HT1080 (cell line): ENCODE measurements around the gene SLC47A1. TPM values are rescaled to one million over a fixed set of nuclear protein-coding genes. Genes with fewer than 3 reads are reported as not detected.
"Not testable (repeated sequence)": the region's sequence is repeated elsewhere in the genome, so short reads cannot be mapped to it uniquely, and the experiment has no call there.

Experiments
- DNase-seq: peaks from one replicate; pipeline ENCODE4 v3.0.0-alpha.2; 2015; ENCODE audit warnings: low read depth
- total RNA-seq: library from RNA; depleted of rRNA; stranded (reverse); fragments of >200 nt; shearing (Covaris generic); gene quantifications from 2 replicates; pipeline ENCODE4 v1.2.3, GENCODE V29; 2014

Gene SLC47A1
- total RNA-seq, 1 experiment from 2014 or later = not detected

GRCh38 chr17:19551591-19552148, 18.0 kb downstream of the SLC47A1 start:
- no peak for DNase-seq

DNA sequence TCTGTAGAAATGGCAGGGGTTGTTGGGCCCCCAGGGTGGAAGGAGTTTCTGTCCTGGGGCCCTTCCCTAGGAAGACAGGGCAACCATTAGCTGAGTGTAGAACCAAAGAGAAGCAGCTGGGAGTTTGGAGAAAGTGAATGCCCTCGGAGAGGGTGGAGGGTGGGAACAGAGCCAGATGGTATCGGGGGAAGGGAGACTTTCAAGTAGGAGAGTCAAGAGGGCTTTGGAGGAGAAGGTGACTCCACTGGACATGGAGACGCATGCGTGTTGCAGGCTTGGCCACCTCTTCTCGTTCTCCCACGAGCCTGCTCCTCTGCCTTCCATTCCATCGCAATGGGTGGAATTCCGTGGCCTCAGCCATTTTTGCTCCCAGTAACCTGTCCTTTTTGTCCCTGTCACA, 19.4 kb downstream of the SLC47A1 start:
- DNase-seq = no peak

- DNase-seq = no peak
Measured at GRCh38 chr17:19554393-19554792, 20.7 kb downstream of the SLC47A1 start.

DNA sequence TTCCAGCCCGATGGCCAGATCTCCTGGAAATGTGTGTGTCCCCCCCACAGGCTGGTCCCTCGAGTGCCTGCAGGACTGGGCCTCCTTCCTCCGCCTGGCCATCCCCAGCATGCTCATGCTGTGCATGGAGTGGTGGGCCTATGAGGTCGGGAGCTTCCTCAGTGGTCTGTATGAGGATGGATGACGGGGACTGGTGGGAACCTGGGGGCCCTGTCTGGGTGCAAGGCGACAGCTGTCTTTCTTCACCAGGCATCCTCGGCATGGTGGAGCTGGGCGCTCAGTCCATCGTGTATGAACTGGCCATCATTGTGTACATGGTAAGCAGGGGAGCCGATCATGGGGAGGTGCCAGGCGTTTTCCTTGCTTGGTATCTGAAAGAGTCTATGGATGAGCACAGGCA, 22.1 kb downstream of the SLC47A1 start:
- no peak for DNase-seq

- no peak for DNase-seq
Measured at GRCh38 chr17:19558946-19559345, 25.3 kb downstream of the SLC47A1 start.

DNA sequence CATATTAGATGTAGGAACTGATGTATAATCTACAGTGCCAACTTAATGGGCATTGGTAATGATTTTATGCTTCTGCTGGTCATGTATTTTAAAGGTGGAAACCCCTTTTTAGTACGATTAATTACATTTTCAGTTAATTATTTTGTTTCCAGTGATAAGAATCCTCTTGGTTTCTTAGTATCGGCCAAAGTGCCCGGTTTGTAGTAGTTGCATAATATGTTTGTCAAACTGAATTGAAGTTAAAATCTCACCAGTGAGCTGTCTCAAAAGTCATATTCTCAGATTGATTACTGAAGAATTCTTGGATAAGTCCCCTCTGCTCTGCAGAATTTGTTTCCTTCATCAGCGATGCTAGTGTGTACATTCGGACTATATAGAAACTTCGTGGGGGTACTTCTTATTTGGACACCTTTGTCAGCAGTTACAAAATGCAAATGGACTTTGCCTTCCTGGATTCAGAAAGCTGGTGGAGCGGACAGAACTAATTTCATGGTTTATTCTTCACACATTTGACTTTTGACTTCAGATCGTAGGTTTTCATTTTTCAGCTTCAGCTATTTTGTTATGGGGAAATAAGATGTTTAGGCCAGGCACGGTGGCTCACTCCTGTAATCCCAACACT, 28.2 kb downstream of the SLC47A1 start:
- no peak for DNase-seq

DNA sequence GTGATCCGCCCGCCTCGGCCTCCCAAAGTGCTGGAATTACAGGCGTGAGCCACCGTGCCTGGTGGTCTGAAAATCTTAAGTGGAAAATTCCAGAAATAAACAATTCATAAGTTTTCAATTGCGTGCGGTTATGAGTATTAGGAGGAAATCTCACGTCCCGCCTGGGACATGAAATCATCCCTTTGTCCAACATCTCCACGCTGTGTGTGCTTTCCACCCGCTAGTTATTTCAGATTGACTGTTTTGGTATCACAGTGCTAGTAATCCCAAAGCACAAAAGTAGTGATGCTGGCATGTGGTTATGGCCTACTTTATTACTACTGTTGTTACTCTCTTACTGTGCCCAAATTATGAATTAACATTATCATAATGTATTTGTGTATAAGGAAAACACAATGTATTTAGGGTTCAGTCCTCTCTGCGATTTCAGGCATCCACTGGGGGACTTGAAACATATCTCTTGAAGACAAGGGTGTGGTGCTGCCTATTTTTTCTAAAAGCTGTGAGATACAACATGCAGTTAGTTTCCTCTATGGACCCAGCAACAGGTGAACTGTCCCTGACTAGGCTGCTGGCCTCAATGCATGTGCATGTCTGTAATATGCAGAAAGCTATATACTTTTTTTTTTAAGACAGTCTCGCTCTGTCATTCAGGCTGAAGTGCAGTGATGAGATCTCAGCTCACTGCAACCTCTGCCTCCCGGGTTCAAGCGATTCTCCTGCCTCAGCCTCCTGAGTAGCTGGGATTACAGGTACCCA, 32.3 kb downstream of the SLC47A1 start:
- no peak for DNase-seq

DNA sequence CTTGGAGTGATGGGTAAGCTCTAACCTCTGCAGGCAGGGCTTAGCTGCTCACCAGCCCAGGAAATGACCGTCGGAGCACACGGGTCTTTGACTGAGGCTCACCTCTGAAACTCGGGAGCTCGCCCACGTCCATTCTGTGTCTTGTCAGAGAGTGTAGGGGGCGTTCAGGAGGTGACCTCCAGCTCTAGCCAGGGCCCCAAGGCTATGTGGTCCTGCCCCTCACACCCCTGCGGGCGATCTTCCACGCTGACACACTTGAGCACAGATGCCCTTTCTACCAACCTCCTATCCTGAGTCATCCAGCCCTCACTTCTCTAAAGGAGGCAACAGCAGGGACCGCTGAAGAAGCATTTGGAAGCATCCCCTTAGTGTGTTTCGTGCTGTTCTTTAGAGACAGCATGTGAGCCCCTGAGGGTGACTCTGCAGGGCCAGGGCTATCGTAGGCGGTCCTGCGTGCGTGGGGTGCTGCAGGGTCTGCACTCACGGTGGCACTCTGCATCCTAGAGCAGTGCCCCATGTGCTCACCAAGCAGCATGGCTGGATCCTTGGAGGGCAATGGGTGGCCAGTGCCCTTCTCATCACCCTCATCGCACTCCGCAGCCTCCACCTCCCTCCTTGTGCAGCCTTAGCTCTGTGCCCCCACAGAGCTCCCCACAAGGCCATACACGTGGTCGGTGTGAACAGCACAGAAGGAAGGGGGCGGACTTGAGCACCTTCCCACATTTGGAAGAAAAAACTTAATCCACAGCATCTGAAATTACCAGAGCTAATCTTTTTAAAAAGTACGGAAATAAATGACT, 33.8 kb downstream of the SLC47A1 start:
- DNase-seq = no peak

GRCh38 chr17:19568016-19568350, 34.3 kb downstream of the SLC47A1 start:
- no peak for DNase-seq

DNA sequence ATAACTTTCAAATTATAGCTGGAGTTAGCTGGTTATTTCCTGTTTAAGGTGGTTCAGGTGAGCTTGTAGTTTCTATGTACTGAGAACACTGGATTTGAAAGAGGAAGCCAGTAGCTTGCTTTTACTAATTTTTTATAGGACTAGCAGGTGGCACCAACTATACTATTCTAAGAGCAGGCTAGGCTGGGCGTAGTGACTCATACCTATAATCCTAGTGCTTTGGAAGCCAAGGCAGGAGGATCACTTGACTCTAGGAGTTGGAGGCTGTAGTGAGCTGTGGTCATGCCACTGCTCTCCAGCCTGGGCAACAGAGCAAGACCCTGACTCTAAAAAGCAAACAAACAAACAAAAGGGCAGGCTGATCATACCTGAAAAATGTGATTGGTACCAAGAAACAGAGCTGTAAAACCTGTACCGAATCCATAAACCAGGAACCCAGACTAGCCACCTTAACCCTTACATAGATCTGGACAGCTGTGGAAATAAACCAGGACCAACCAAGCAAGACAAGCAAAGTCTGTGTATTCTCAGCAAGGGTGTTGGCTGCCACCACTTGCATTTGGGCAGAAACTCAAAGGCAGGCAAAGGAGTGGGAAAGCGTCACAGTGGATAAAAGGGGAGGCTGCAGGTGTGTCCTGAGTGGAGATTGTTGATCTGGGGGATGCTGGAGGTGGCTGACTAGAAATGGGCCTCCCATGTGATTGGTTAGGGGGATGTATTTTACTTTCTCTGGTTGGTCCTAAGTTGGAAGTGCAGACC, 36.3 kb downstream of the SLC47A1 start:
- peak; percentile 10 for DNase-seq

DNA sequence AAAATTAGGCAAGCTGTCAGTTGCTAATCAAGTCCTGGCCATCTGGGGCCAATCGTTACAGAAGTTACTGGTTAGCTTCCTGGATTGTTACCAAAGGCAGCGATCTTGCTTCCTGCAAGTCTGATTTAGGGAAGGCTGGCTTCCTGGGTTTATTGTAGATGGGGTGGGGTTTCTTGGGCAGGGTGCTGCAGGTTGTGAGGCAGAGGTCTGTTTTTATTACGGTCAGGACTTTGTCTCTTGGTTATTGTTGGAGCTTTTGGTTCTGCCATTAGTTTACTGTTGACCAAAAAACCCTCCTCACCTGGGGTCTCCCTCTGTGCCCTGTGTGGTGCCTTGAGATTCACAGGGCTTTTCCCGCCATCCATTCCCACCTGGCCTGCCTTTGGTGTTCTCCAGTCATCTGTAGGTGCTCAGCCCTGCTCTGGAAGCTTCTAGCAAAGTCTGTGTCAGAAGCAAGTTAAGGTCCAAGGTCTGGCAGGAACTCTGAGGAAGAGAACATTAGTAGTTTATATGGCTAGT, 36.9 kb downstream of the SLC47A1 start:
- no peak for DNase-seq

GRCh38 chr17:19573075-19573474, 39.4 kb downstream of the SLC47A1 start:
- DNase-seq = no peak

GRCh38 chr17:19574956-19575355, 41.3 kb downstream of the SLC47A1 start:
- DNase-seq = no peak

DNA sequence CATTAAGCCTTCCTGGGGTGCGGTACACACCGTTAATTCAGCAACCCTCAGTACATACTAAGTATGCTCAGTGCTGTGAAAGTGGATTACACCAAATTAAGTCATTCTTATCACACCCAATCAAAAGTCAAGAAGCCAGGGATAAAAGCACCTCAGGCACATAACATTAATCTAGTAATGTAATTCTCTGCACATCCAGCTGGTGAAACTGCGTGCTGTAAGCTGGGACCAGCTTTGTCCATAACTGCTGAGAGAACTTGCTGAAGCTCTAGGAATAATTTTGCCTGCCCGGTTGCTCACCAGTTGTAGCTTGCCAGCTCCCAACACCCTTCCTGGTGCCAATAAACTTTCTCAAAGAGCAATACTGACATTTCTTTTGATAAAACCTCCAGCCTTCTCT, 44.9 kb downstream of the SLC47A1 start:
- DNase-seq = no peak

GRCh38 chr17:19579192-19579761, 45.6 kb downstream of the SLC47A1 start:
- no peak for DNase-seq

DNA sequence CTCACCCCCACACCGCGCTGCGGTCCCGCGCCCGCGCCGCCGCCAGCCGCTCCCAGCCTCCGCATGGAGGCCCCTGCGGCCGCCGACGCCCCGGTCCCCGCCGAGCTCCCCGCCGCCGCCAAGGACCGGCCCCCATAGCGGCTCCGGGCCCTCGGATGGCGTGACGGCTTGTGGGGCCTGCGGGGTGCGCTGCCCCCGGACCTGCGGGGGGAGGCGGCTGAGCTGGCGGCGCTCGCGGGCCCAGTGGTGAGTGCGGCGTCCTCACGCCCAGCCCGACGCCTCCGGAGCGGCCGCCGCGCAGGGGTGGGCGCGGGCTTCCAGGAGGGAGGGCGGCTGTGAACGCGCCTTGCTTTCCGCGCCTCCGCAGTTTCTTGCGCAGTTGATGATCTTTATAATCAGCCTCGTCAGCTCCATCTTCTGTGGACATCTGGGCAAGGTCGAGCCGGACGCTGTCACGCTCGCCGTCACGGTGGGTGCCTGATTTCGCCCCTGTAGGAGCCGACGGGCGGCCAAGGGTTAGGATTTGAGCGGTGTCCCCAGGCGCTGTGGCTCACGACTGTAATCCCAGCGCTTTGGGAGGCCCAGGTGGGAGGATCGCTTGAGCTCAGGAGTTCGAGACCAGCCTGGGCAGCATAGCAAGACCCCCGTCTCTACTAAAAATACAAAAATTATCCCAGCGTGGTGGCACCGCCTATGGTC, 46.4 kb downstream of the SLC47A1 start:
- no peak for DNase-seq

DNA sequence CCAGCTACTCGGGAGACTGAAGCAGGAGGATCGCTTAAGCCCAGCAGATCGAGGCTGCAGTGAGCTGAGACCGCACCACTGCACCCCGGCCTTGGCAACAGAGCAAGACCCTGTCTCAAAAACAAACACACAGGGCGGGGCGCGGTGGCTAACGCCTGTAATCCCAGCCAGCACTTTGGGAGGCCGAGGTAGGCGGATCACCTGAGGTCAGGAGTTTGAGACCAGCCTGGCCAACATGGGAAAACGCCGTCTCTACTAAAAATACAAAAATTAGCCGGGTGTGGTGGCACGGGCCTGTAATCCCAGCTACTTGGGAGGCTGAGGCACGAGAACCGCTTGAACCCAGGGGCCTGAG, 46.9 kb downstream of the SLC47A1 start:
- not testable (repeated sequence) for DNase-seq

DNA sequence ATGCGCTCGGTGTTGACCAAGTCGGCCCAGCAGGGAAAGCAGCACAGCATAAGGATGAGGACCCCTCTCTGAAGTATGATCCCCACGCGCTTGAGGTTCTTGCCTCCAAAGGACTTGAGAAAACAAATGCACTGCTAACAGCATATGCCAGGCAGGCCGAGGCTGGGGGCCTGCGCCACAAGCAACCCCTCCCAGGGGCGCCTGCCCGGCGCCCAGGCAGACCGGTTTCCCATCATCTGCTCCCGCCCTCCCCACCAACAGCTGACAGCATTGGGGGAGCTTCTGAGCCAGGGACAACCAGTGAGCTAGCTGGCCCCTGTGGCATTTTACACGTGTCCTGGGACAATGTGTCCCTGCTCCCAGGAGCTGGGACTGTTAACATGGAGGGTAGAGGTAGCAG, 48.5 kb downstream of the SLC47A1 start:
- not testable (repeated sequence) for DNase-seq

- no peak for DNase-seq
Measured at GRCh38 chr17:19583871-19584270, 50.2 kb downstream of the SLC47A1 start.

DNA sequence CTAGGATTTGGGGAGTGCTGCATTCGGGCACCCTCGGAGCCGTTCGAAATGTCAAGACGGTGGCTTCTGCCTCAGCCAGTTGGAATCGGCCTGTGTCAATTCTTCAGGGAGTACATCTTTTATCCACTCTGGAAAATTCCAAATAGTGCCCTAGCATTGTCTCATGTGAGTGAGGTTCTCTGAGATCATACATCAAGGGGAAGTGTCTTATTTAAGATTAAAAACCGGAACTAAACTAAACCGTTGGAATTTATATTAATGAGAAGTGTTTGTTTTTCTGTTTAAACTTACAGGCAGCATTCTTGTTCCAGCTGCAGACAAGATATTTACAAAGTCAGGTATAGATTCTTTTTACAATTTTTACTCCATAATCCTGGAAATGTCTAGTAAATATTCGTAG, 56.8 kb downstream of the SLC47A1 start:
- DNase-seq = no peak
